Thyroid gland (tissue), 4 donors: ENCODE data around the gene SYPL2.

Source experiments
- CTCF ChIP-seq, 6 experiments: fragments of 200-600 bp in 3 of 6; fragments of 450-650 bp in 3 of 6; sonication (generic) in 3 of 6; IDR thresholded peaks; one replicate each; pipeline ENCODE4 v1.5.1; 2016 to 2019; ENCODE audit warnings: antibody characterized with exemption in 6 of 6, mild to moderate bottlenecking in 2 of 6, inconsistent platforms in 1 of 6, moderate library complexity in 1 of 6
- POLR2A ChIP-seq, 2 donors: fragments of 450-650 bp; IDR thresholded peaks; one replicate each; pipeline ENCODE4 v1.6.1; 2017; ENCODE audit warnings: antibody characterized with exemption in 2 of 2, mild to moderate bottlenecking in 2 of 2, moderate library complexity in 1 of 2

GRCh38 chr1:109503935-109504334 is 37.6 kb downstream of the SYPL2 start:
- TF ChIP-seq POLR2A (IDR thresholded peaks at IDR 0.05) (no peak), CTCF (IDR thresholded peaks at IDR 0.05) (no peak)
